NCI-H446 treated with DMSO at 0.1 percent for 48 hours (cell line): ENCODE results near the gene LIN7B.
A peak's percentile ranks its signal among the peaks of the same experiment; 100 is the strongest.
"Not testable (repeated sequence)": the region's sequence is repeated elsewhere in the genome, so short reads cannot be mapped to it uniquely, and the experiment has no call there.

ENCODE experiments used
- DNase-seq: peaks from one replicate; lab custom pipeline; 2025; lab: John Stamatoyannopoulos, UW

LIN7B gene

GRCh38 chr19:49145573-49146407 is 31.6 kb downstream of the LIN7B start:
- no peak for DNase-seq

GRCh38 chr19:49146408-49146770 is 32.2 kb downstream of the LIN7B start:
- not testable (repeated sequence) for DNase-seq

GRCh38 chr19:49148044-49148682 is 34.0 kb downstream of the LIN7B start:
- no peak for DNase-seq

- DNase-seq: peak; percentile 62
Observed at GRCh38 chr19:49148784-49149651, 34.8 kb downstream of the LIN7B start.

- DNase-seq: peak; percentile 60
Observed at GRCh38 chr19:49149652-49150105, 35.5 kb downstream of the LIN7B start.

GRCh38 chr19:49150106-49150943 is 36.2 kb downstream of the LIN7B start:
- DNase-seq: peak; percentile 80

- DNase-seq: no peak
Observed at GRCh38 chr19:49150944-49151243, 36.7 kb downstream of the LIN7B start.

- DNase-seq: peak; percentile 46
Observed at GRCh38 chr19:49151267-49152118, 37.3 kb downstream of the LIN7B start.

GRCh38 chr19:49152119-49152550 is 38.0 kb downstream of the LIN7B start:
- DNase-seq: no peak

- no peak for DNase-seq
Observed at GRCh38 chr19:49153167-49153809, 39.1 kb downstream of the LIN7B start.

GRCh38 chr19:49154279-49154678 is 40.1 kb downstream of the LIN7B start:
- DNase-seq: no peak

GRCh38 chr19:49155005-49155819 is 41.0 kb downstream of the LIN7B start, which contains the start of gene HRC:
HRC (minus strand) TSS chr19:49155396; CDS start chr19:49155237, 159 bp downstream.
- DNase-seq: no peak

- DNase-seq: no peak
Observed at GRCh38 chr19:49155820-49156346, 41.7 kb downstream of the LIN7B start.

GRCh38 chr19:49157445-49158224 is 43.5 kb downstream of the LIN7B start, which contains the start of gene TRPM4:
TRPM4 (plus strand) TSS chr19:49157792; CDS start chr19:49157867, 75 bp downstream.
- DNase-seq: peak; percentile 45

GRCh38 chr19:49160450-49161189 is 46.5 kb downstream of the LIN7B start:
- DNase-seq: no peak

- no peak for DNase-seq
Observed at GRCh38 chr19:49161987-49162386, 47.8 kb downstream of the LIN7B start.

- no peak for DNase-seq
Observed at GRCh38 chr19:49165111-49165750, 51.1 kb downstream of the LIN7B start.
